Keratinocyte (primary cell): ENCODE data around the gene NFASC. TPM values are rescaled to one million over a fixed set of nuclear protein-coding genes. Genes with fewer than 3 reads are reported as not detected.

Experiments used
- DNase-seq: peaks from one replicate; pipeline ENCODE4 v3.0.0-alpha.2; 2011; ENCODE audit warnings: low read depth, missing footprints, low spot score
- FAIRE-seq: peaks from 2 replicates; lab custom pipeline; 2011; peaks lifted over from hg19 to GRCh38; lab: Jason Lieb, UNC
- H2AFZ ChIP-seq: 2 replicates; pipeline ENCODE4 v1.6.0; 2012; ENCODE audit warnings: low read length, control low read depth, inconsistent platforms; ENCODE audit not compliant: control insufficient read depth
- H3K27ac ChIP-seq: 2 replicates; pipeline ENCODE4 v1.5.1; 2011; ENCODE audit warnings: low read length; ENCODE audit not compliant: control insufficient read depth, insufficient read depth
- H3K27me3 ChIP-seq: 3 replicates; pipeline ENCODE4 v1.6.0; 2011; ENCODE audit warnings: low read length; ENCODE audit not compliant: control insufficient read depth, insufficient read depth; ENCODE audit errors: extremely low read depth
- H3K36me3 ChIP-seq, 2 experiments: 2 replicates in 1 of 2; 3 replicates in 1 of 2; pipeline ENCODE4 v1.5.1; 2011; ENCODE audit warnings: low read length in 2 of 2, mild to moderate bottlenecking in 1 of 2; ENCODE audit not compliant: control insufficient read depth in 2 of 2, insufficient read depth in 2 of 2; ENCODE audit errors: extremely low read depth in 1 of 2
- H3K4me1 ChIP-seq: 3 replicates; pipeline ENCODE4 v1.5.1; 2011; ENCODE audit warnings: low read length; ENCODE audit not compliant: control insufficient read depth, insufficient read depth; ENCODE audit errors: extremely low read depth
- H3K4me2 ChIP-seq: 3 replicates; pipeline ENCODE4 v1.6.0; 2011; ENCODE audit warnings: low read depth, low read length; ENCODE audit not compliant: control insufficient read depth, insufficient read depth; ENCODE audit errors: extremely low read depth
- H3K4me3 ChIP-seq, 3 experiments: fragments of 200-600 bp in 1 of 3; sonication (generic) in 1 of 3; 2 replicates in 2 of 3; 3 replicates in 1 of 3; pipeline ENCODE4 v1.5.1; 2011 to 2016; ENCODE audit warnings: low read length in 3 of 3, mild to moderate bottlenecking in 3 of 3, control low read depth in 2 of 3, inconsistent platforms in 1 of 3, low read depth in 1 of 3, mixed read lengths in 1 of 3, mixed run types in 1 of 3, moderate library complexity in 1 of 3; ENCODE audit not compliant: control insufficient read depth in 2 of 3, insufficient read depth in 2 of 3; ENCODE audit errors: extremely low read depth in 1 of 3
- H3K79me2 ChIP-seq: 2 replicates; pipeline ENCODE4 v1.6.0; 2012; ENCODE audit warnings: low read length; ENCODE audit not compliant: control insufficient read depth, insufficient read depth
- H3K9ac ChIP-seq: 3 replicates; pipeline ENCODE4 v1.6.0; 2011; ENCODE audit warnings: low read length; ENCODE audit not compliant: control insufficient read depth, insufficient read depth; ENCODE audit errors: extremely low read depth
- H3K9me1 ChIP-seq: 3 replicates; pipeline ENCODE4 v1.6.0; 2011; ENCODE audit warnings: low read length; ENCODE audit not compliant: control insufficient read depth, insufficient read depth; ENCODE audit errors: extremely low read depth
- H3K9me3 ChIP-seq: 2 replicates; pipeline ENCODE4 v1.5.1; 2012; ENCODE audit warnings: low read depth, low read length; ENCODE audit not compliant: control insufficient read depth
- H4K20me1 ChIP-seq: 3 replicates; pipeline ENCODE4 v1.6.0; 2011; ENCODE audit warnings: low read length; ENCODE audit not compliant: control insufficient read depth, insufficient read depth; ENCODE audit errors: extremely low read depth
- CTCF ChIP-seq, 3 experiments: IDR thresholded peaks in 1 of 3; conservative IDR thresholded peaks in 1 of 3; optimal IDR thresholded peaks in 1 of 3; 2 replicates in 2 of 3; 3 replicates in 1 of 3; pipeline versions ENCODE3 to v1.5.1; 2011; ENCODE audit warnings: low read length in 3 of 3, mild to moderate bottlenecking in 3 of 3, moderate library complexity in 2 of 3, control low read depth in 1 of 3, inconsistent platforms in 1 of 3; ENCODE audit not compliant: insufficient read depth in 2 of 3; ENCODE audit errors: extremely low read depth in 1 of 3
- EZH2 ChIP-seq: IDR thresholded peaks from one replicate; pipeline ENCODE4 v1.6.1; 2012; ENCODE audit warnings: inconsistent platforms, mild to moderate bottlenecking, low read length, moderate library complexity
- dilution Hi-C: fragments of 300-500 bp; cut with MboI; formaldehyde crosslinking; loops from one replicate; pipeline ENCODE4 v1.7.0; 2020; ENCODE audit warnings: low sequenced_read_pairs; ENCODE audit not compliant: extremely low pct_ligation_motif_present
- polyA plus RNA-seq, 5 experiments: library from polyadenylated mRNA; depleted of rRNA in 3 of 5; stranded (reverse) in 3 of 5; stranded (forward) in 1 of 5; unstranded in 1 of 5; fragments of >200 nt; gene quantifications; 1 replicate in 1 of 5; 2 replicates in 3 of 5; 3 replicates in 1 of 5; pipeline versions ENCODE4 v1.2.1 to v1.2.3, GENCODE V29; 2011 to 2012; ENCODE audit warnings: missing spikeins in 2 of 5, low read depth in 1 of 5, low replicate concordance in 1 of 5

Gene NFASC
- polyA plus RNA-seq, 1 donor (not counting 4 experiments of a cell fraction or from before 2014, with no cell fraction given) = 4.3 TPM

- dilution Hi-C loops = no loop called here
- H3K4me3 ChIP-seq = no peak overlapping the region
- no peaks in the 10 kb centered on the region for H3K36me3 ChIP-seq
- no peaks in the 10 kb centered on the region for H3K79me2 ChIP-seq
- TF ChIP-seq EZH2 (no peak), CTCF (optimal IDR thresholded peaks at IDR 0.05 in 1 of 3, IDR thresholded peaks at IDR 0.05 in 1 of 3, conservative IDR thresholded peaks at IDR 0.05 in 1 of 3; ENCODE audit: extremely low read depth in 1 of 3, insufficient read depth in 2 of 3, low read length in 3 of 3) (no peak)
- DNase-seq (no peak), FAIRE-seq (no peak)
- H3K9ac ChIP-seq = no peak overlapping the region
- no peaks in the 10 kb centered on the region for H4K20me1 ChIP-seq
- no peaks in the 10 kb centered on the region for H3K27me3 ChIP-seq
- no peaks in the 10 kb centered on the region for H3K9me3 ChIP-seq
- H3K4me2 ChIP-seq = no peak overlapping the region
- H3K4me1 ChIP-seq = no peaks in the 10 kb centered on the region
- H2AFZ ChIP-seq = no peak overlapping the region
- no peak overlapping the region for H3K27ac ChIP-seq
- H3K9me1 ChIP-seq = no peaks in the 10 kb centered on the region
These were observed 106.7 kb downstream of the NFASC start for GRCh38 chr1:204977318-204977717.

- FAIRE-seq = no peak
- H3K36me3 ChIP-seq = no peaks in the 10 kb centered on the region
These were observed 108.1 kb downstream of the NFASC start for GRCh38 chr1:204978782-204979181.

More at GRCh38 chr1:204978782-204979181, 108.1 kb downstream of the NFASC start:
- Histone ChIP-seq H3K4me2 (no peak overlapping the region), H3K4me3 (no peak overlapping the region), H3K9ac (no peak overlapping the region), H3K27me3 (no peaks in the 10 kb centered on the region), H3K79me2 (no peaks in the 10 kb centered on the region), H3K4me1 (no peaks in the 10 kb centered on the region), H4K20me1 (no peaks in the 10 kb centered on the region), H3K9me1 (no peaks in the 10 kb centered on the region), H3K27ac (no peak overlapping the region), H3K9me3 (no peaks in the 10 kb centered on the region), H2AFZ (no peak overlapping the region)
- no peak for DNase-seq
- dilution Hi-C loops = no loop called here
- no peak for TF ChIP-seq EZH2
- no peak for TF ChIP-seq CTCF (optimal IDR thresholded peaks at IDR 0.05 in 1 of 3, IDR thresholded peaks at IDR 0.05 in 1 of 3, conservative IDR thresholded peaks at IDR 0.05 in 1 of 3; ENCODE audit: extremely low read depth in 1 of 3, insufficient read depth in 2 of 3, low read length in 3 of 3)
